ENCODE data around the gene ADAMTS17.
"Not testable (repeated sequence)": the region's sequence is repeated elsewhere in the genome, so short reads cannot be mapped to it uniquely, and the experiment has no call there.

ADAMTS17 gene

DNA sequence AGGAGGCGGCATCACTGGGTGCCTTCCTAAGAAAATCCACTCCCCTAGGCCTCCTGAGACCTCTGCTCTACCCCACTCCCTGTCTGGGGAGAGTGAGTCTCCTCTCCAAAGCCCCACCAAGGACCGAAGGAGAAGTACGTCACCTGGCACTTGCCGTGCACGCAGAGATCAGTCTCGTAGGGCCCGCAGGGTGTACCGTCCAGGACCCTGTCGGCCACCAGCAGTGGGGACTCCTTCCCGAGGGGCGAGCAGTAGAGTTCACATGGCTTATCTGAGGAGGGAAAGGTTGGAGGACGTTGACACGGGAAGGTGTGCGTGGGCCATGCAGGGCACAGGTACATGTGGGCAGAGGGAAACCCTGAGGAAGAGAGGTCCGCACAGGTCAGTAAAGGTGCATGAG, 232.9 kb downstream of the ADAMTS17 start:
- no peak for DNase-seq (ENCODE audit: low read depth in 2 of 2)

DNA sequence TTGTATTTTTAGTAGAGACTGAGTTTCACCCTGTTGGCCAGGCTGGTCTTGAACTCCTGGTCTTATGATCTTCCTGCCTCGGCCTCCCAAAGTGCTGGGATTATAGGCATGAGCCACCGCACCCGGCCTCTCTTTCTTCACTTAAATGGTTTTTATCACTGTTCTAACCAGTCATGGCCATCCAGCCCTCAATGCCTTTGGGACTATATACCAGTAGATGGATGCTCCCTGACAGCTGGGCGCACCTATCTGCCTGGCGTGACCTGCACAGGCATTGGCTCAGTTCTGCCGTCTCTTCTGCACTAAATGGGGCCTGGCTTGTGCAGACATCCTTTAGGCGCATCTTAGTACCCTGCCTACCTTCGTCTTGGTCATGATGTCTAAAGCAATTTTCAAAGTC, 233.4 kb downstream of the ADAMTS17 start:
- DNase-seq (ENCODE audit: low read depth in 2 of 2), result no peak

- no peak for DNase-seq (ENCODE audit: low read depth in 2 of 2)
Measured at GRCh38 chr15:100107606-100108225, 234.1 kb downstream of the ADAMTS17 start.

GRCh38 chr15:100107151-100107550, 234.6 kb downstream of the ADAMTS17 start:
- no peak for DNase-seq (ENCODE audit: low read depth in 2 of 2)

DNA sequence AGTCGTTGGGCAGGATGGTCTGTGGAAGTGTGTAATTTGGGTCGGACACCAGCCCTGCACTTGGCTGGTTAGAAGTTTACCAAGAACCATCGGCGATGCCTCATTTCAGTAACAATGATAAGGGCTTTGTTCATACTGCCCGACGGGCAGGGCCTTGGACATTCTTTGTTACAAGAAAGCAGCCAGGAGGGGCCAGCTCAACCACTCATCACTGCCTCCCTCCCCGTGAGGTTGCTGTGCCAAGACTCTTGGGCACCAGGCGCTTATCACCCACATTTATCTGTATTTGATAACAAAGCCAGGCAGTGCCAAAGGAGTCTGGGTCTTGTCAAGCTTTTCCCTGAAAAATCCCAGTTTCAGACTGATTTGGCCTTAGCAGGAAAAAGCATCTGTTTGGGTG, 235.0 kb downstream of the ADAMTS17 start:
- DNase-seq (ENCODE audit: low read depth in 2 of 2), result no peak

DNA sequence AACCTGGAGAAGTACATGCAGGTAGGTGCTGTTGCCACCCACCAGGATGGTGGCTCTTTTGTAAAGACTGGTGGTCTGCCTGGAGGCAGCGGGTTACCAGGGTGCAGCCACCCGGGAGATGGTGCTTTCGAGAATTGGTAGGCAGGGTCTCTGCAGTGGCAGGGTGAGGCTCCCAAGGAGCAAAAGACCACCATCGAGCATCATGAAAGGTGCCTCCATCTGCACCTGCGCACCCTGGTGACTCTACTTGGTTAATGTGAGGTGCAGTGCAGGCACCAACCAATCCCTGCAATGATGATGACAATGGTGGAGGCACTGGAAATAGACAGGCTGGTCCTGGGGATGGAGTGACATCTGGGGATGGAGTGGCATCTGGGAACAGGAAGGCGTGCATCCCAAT, 236.7 kb downstream of the ADAMTS17 start:
- DNase-seq (ENCODE audit: low read depth in 2 of 2), result no peak

DNA sequence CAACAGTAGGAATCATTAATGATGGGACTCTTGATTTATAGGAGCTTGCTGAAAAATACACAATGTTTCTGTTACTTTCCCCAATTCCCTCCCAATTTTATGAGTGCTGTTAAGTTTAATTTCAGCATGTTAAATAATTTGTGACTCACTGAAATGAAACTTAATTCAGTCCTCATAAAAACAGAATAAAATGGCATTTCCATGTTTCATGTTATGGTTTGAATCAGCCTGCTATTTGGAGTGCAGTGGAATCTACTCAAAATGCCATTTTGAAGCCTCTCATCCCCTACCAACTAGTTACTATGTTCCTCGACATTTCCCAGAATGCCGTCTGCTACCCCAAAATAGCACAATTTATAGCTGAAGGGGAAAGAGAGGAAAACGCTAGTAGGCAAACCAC, 237.5 kb downstream of the ADAMTS17 start:
- no peak for DNase-seq (ENCODE audit: low read depth in 2 of 2)

DNA sequence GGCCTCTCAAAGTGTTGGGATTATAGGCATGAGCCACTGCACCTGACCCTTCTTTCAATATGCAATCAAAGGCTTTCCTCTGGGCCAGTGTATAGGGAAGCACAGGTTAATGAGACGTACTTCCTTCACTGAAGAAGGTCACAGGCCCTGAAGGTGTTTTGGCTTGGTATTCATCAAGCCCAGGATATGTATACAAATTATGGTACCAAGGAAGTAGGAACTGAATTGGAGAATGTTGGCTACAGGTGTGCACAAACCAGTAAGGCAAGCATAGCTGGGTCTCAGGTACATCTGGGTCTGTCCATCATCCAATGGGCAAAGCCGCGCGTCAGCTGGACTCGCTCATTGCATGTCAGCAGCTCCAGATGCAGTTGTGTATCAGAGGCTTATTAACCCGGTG, 237.9 kb downstream of the ADAMTS17 start:
- DNase-seq (ENCODE audit: low read depth in 2 of 2), result no peak

DNA sequence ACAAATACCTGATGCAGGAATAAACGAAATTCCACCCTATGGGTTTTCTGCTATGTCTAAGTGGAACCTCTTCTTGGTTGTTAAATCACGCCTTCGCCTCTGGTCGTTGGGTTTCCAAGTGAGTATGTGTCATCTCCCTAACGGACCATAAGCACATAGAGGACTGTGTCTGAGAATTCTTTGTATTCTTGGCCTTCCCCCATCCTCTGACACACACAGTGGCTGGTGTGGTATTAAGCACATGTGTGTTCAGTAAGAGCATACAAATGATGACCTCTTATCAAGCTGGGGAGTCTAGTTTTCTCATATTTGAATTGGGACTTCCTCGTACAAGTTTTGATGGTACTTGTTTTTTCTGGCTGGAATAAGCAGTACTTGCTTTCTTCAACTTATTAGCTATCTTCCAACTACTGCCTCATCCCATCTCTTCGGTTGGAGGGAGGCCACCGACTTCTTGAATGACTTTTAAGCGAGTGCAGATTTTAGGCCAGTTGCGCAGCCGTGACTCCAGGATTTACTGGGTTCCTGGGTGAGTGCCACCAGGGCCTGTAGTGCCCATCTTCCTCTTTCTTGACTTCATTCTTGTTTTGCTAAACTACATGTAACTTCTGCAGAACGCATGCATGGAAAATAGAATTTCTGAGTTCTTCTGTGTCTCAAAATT, 240.2 kb downstream of the ADAMTS17 start:
- DNase-seq (ENCODE audit: low read depth in 2 of 2), result no peak

GRCh38 chr15:100100926-100101325, 240.8 kb downstream of the ADAMTS17 start:
- no peak for DNase-seq (ENCODE audit: low read depth in 2 of 2)

- DNase-seq (ENCODE audit: low read depth in 2 of 2), result no peak
Measured at GRCh38 chr15:100099976-100100375, 241.8 kb downstream of the ADAMTS17 start.

DNA sequence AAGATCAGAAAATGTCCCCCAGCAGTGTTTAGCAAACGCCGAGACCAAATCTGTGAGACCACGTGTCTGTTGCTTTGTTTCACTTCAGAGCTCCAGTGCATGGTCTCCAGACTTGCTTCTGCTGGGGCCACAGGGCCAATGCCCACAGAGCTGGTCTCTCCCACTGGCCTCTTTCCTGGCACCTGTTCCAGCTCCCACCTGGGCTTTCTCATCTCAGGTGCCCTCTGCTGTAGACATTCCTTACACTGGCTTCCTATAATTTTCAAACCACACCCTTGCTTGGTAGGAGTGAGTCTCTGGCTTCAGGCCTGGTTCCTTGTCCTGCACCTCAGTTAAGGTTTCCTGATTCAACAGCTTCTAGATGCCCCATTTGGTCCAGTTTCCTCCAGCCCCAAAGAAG, 243.1 kb downstream of the ADAMTS17 start:
- DNase-seq (ENCODE audit: low read depth in 2 of 2), result no peak

GRCh38 chr15:100097342-100098127, 244.2 kb downstream of the ADAMTS17 start:
- DNase-seq (ENCODE audit: low read depth in 2 of 2), result no peak

GRCh38 chr15:100096700-100097099, 245.1 kb downstream of the ADAMTS17 start:
- DNase-seq (ENCODE audit: low read depth in 2 of 2), result no peak

DNA sequence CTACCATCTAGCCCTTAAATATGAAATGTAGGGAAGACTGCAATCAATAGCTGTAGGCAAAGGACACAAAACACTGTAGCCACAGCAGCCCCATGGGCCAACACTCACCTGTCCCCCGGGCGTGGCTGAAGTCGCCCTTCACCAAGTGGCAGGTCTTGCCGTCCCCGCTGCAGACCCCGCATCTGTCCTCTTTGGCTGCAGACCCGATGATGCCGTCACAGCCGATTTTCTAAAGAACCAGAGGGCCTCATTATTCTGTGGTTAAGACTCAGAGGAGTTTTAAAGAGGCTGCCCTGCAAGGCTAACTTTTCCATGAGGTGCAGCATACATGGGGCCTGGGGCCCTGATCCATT, 245.6 kb downstream of the ADAMTS17 start:
- DNase-seq (ENCODE audit: low read depth in 2 of 2), result no peak

- no peak for DNase-seq (ENCODE audit: low read depth in 2 of 2)
Measured at GRCh38 chr15:100095541-100096247, 246.1 kb downstream of the ADAMTS17 start.

DNA sequence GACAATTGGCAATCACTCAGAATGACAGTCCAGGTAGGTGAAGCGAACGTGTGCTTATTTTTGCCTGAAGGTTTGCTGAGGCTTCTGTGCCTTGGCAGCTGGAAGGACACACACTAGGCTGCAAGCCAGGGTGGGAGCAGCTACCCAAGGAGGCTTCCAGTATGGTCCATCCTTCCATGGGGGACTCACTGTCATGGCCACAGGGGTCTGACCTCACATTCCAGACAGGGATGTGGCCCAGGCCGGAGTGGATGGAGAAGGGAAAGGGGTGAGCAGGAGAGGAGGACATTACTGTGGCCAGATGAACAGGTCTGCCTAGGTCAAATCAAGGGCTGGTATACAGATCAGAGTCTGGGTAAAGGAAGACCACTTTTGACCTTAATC, 247.7 kb downstream of the ADAMTS17 start:
- no peak for DNase-seq (ENCODE audit: low read depth in 2 of 2)

DNA sequence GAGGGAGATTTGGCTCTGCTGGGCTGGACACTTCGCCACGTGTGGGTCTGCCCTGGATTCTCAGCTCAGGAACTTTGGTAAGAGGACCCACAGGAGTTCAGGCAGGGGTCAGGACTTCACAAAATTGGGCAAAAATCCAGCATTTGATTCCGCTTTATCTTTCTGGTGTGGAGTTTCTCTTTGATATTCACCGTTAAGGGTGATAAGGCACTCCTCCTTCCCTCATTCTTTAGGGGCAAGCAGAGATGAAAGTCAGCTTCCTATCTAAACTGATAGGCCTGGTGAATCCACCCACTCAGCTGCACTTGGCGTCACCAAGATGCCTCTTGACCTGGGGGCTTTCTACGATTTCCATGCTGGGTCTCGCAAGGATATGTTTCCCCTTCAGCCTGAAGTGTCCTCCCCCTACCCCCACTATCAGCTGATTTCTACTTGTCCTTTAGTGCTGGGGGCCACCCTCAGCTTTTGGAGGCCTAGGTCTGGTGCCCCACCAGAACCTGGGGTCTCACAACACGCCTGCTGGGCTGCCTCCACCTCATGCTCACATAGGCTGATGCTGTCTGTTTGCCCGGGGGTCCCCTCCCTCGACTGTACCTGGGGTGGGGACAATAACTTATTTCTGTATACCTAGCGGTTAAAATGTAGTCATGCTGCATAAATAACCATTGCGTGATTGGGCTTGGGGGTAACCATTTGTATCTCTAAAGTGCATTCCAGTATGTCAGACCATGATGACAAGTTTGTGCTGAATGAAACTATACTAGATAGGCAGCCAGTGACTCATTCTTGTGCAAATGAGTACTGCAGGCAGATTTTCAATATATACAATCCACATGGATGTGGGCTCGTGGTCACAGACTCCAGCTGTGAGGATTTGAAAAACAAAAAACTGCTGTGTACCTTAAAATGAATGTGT, 248.3 kb downstream of the ADAMTS17 start:
- no peak for DNase-seq (ENCODE audit: low read depth in 2 of 2)

DNA sequence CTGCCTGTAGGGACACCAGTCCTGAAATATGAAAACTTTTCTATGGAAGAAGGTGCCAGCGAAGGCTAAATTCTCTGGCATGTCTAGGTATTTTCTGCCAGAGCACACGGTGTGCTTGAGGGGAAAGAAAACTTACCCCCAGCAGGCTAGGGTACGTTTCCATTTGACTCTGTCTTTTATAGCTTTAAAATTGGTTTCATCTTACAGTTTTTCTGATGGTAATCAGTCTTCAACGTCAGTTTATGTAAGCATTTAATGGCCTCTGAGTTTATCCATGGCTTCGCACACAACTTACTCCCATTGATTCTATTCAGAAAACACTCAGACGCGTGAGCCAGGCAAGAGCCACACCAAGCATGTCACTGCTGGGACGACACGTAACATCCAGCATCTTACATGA, 249.7 kb downstream of the ADAMTS17 start:
- DNase-seq (ENCODE audit: low read depth in 2 of 2), result no peak

GRCh38 chr15:100090411-100090810, 251.4 kb downstream of the ADAMTS17 start:
- no peak for DNase-seq (ENCODE audit: low read depth in 2 of 2)

DNA sequence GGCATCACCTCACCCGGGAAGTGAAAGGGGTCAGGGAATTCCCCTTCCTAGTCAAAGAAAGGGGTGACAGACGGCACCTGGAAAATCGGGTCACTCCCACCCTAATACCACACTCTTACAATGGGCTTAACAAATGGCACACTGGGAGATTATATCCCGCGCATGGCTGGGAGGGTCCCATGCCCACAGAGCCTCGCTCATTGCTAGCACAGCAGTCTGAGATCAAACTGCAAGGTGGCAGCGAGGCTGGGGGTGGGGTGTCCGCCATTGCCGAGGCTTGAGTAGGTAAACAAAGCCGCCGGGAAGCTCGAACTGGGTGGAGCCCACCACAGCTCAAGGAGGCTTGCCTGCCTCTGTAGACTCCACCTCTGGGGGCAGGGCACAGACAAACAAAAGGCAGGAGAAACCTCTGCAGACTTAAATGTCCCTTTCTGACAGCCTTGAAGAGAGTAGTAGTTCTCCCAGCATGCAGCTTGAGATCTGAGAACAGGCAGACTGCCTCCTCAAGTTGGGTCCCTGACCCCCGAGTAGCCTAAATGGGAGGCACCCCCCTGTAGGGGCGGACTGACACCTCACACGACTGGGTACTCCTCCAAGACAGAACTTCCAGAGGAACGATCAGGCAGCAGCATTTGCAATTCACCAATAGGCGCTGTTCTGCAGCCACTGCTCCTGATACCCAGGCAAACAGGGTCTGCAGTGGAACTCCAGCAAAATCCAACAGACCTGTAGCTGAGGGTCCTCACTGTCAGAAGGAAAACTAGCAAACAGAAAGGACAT, 257.5 kb downstream of the ADAMTS17 start:
- DNase-seq (ENCODE audit: low read depth in 2 of 2), result not testable (repeated sequence)
